ENCODE results near the gene ATOH7. TPM values are rescaled to one million over a fixed set of nuclear protein-coding genes. Genes with fewer than 3 reads are reported as not detected.

ATOH7 gene
- total RNA-seq, 1 experiment from 2014 or later, result 0.31 TPM

GRCh38 chr10:68218786-68219185, 13.1 kb downstream of the ATOH7 start:
- Mint-ChIP-seq H3K4me1 (no peaks in the 10 kb centered on the region), H3K9me3 (no peaks in the 10 kb centered on the region), H3K36me3 (no peaks in the 10 kb centered on the region), H3K4me3 (no peak overlapping the region), H3K27me3 (ENCODE audit: low read depth) (no peaks in the 10 kb centered on the region), H3K27ac (no peak overlapping the region)
- DNase-seq (ENCODE audit: low spot score), result no peak
- CTCF ChIA-PET, result no interaction called here
- TF ChIP-seq, protein P1, sequence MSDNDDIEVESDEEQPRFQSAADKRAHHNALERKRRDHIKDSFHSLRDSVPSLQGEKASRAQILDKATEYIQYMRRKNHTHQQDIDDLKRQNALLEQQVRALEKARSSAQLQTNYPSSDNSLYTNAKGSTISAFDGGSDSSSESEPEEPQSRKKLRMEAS (CRISPR knock-in tag; IDR thresholded peaks at IDR 0.05), result no peak
- TF ChIP-seq FOXP4 (CRISPR knock-in tag; IDR thresholded peaks at IDR 0.05) (no peak), CDX4 (CRISPR knock-in tag; IDR thresholded peaks at IDR 0.05; ENCODE audit: borderline replicate concordance) (no peak), ZNF512 (CRISPR knock-in tag; IDR thresholded peaks at IDR 0.05; ENCODE audit: borderline replicate concordance) (no peak), MXD4 (CRISPR knock-in tag; IDR thresholded peaks at IDR 0.05; ENCODE audit: borderline replicate concordance) (no peak), ZNF232 (CRISPR knock-in tag; IDR thresholded peaks at IDR 0.05) (no peak), SMAD3 (CRISPR knock-in tag; IDR thresholded peaks at IDR 0.05; ENCODE audit: borderline replicate concordance) (no peak), ZNF138 (CRISPR knock-in tag; conservative IDR thresholded peaks at IDR 0.05) (no peak), FOXP1 (CRISPR knock-in tag; IDR thresholded peaks at IDR 0.05; ENCODE audit: borderline replicate concordance) (no peak), NFE2L1 (CRISPR knock-in tag; IDR thresholded peaks at IDR 0.05) (no peak), E2F1 (CRISPR knock-in tag; IDR thresholded peaks at IDR 0.05) (no peak), E2F4 (CRISPR knock-in tag; IDR thresholded peaks at IDR 0.05; ENCODE audit: borderline replicate concordance, low read depth) (no peak), AFF4 (CRISPR knock-in tag; IDR thresholded peaks at IDR 0.05; ENCODE audit: borderline replicate concordance) (no peak)
- TF ChIP-seq, protein P2, sequence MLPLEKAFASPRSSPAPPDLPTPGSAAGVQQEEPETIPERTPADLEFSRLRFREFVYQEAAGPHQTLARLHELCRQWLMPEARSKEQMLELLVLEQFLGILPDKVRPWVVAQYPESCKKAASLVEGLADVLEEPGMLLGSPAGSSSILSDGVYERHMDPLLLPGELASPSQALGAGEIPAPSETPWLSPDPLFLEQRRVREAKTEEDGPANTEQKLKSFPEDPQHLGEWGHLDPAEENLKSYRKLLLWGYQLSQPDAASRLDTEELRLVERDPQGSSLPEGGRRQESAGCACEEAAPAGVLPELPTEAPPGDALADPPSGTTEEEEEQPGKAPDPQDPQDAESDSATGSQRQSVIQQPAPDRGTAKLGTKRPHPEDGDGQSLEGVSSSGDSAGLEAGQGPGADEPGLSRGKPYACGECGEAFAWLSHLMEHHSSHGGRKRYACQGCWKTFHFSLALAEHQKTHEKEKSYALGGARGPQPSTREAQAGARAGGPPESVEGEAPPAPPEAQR (CRISPR knock-in tag; IDR thresholded peaks at IDR 0.05), result no peak
- TF ChIP-seq, protein P3, sequence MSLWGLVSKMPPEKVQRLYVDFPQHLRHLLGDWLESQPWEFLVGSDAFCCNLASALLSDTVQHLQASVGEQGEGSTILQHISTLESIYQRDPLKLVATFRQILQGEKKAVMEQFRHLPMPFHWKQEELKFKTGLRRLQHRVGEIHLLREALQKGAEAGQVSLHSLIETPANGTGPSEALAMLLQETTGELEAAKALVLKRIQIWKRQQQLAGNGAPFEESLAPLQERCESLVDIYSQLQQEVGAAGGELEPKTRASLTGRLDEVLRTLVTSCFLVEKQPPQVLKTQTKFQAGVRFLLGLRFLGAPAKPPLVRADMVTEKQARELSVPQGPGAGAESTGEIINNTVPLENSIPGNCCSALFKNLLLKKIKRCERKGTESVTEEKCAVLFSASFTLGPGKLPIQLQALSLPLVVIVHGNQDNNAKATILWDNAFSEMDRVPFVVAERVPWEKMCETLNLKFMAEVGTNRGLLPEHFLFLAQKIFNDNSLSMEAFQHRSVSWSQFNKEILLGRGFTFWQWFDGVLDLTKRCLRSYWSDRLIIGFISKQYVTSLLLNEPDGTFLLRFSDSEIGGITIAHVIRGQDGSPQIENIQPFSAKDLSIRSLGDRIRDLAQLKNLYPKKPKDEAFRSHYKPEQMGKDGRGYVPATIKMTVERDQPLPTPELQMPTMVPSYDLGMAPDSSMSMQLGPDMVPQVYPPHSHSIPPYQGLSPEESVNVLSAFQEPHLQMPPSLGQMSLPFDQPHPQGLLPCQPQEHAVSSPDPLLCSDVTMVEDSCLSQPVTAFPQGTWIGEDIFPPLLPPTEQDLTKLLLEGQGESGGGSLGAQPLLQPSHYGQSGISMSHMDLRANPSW (CRISPR knock-in tag; conservative IDR thresholded peaks at IDR 0.05; ENCODE audit: low read depth), result no peak
- ATAC-seq, result no peak
- POLR2A ChIA-PET, result no interaction called here
